ENCODE results near the gene ARRDC1. TPM values are rescaled to one million over a fixed set of nuclear protein-coding genes. Genes with fewer than 3 reads are reported as not detected.

Gene ARRDC1
- total and polyA plus RNA-seq, 2 donors from 2014 or later: 42.3 to 88.9 TPM

GRCh38 chr9:137606005-137606621 lies 627 bp downstream of the ARRDC1 start:
- H3K36me3 ChIP-seq (ENCODE audit: control insufficient read depth in 2 of 3, insufficient read depth in 3 of 3, low read length in 3 of 3): no peaks in the 10 kb centered on the region
- no peaks in the 10 kb centered on the region for H3K27me3 ChIP-seq (ENCODE audit: control insufficient read depth, insufficient read depth, low read length)
- TF ChIP-seq CTCF (IDR thresholded peaks at IDR 0.05; ENCODE audit: borderline replicate concordance, extremely low read depth, insufficient read depth): no peak
- H3K4me1 ChIP-seq (ENCODE audit: control insufficient read depth in 2 of 3, insufficient read depth in 2 of 3, low read depth in 1 of 3, low read length in 3 of 3): peaks cover 0 to 16% (median 13%) of the 10 kb centered on the region in 3 donors
- peak overlapping the region in 1 of 2 donors; percentile 71 for H3K27ac ChIP-seq (ENCODE audit: low read depth in 2 of 2, low read length in 2 of 2)
- peak overlapping the region in 2 of 3 donors; percentile 41 to 58 for H3K9ac ChIP-seq (ENCODE audit: low read length in 3 of 3)
- H3K4me3 ChIP-seq (ENCODE audit: low read length in 3 of 3): peak overlapping the region in 2 of 3 donors; percentile 61 to 63
- intact Hi-C loops (cut with DNase I): no loop called here
- DNase-seq (peak in 4 of 5 donors; percentile 22 to 84 (median 66)), FAIRE-seq (no peak)
- H3K9me3 ChIP-seq (ENCODE audit: control insufficient read depth in 2 of 3, insufficient read depth in 1 of 3, low read length in 3 of 3): no peaks in the 10 kb centered on the region

- H3K9me3 ChIP-seq (ENCODE audit: control insufficient read depth in 2 of 3, insufficient read depth in 1 of 3, low read length in 3 of 3): no peaks in the 10 kb centered on the region
- intact Hi-C loops (cut with DNase I): no loop called here
- H3K9ac ChIP-seq (ENCODE audit: low read length in 3 of 3): peak overlapping the region in 2 of 3 donors; percentile 41 to 58
- TF ChIP-seq CTCF (IDR thresholded peaks at IDR 0.05; ENCODE audit: borderline replicate concordance, extremely low read depth, insufficient read depth): no peak
- no peaks in the 10 kb centered on the region for H3K36me3 ChIP-seq (ENCODE audit: control insufficient read depth in 2 of 3, insufficient read depth in 3 of 3, low read length in 3 of 3)
- peaks cover 0 to 20% (median 13%) of the 10 kb centered on the region in 3 donors for H3K4me1 ChIP-seq (ENCODE audit: control insufficient read depth in 2 of 3, insufficient read depth in 2 of 3, low read depth in 1 of 3, low read length in 3 of 3)
- H3K4me3 ChIP-seq (ENCODE audit: low read length in 3 of 3): peak overlapping the region in 2 of 3 donors; percentile 61 to 63
- no peaks in the 10 kb centered on the region for H3K27me3 ChIP-seq (ENCODE audit: control insufficient read depth, insufficient read depth, low read length)
- H3K27ac ChIP-seq (ENCODE audit: low read depth in 2 of 2, low read length in 2 of 2): peak overlapping the region in 1 of 2 donors; percentile 71
- DNase-seq: peak in 1 of 5 donors; percentile 86
- no peak for FAIRE-seq
Observed at GRCh38 chr9:137606734-137607138, 1.2 kb downstream of the ARRDC1 start.

- no peaks in the 10 kb centered on the region for H3K36me3 ChIP-seq (ENCODE audit: control insufficient read depth in 2 of 3, insufficient read depth in 3 of 3, low read length in 3 of 3)
- H3K27ac ChIP-seq (ENCODE audit: low read depth in 2 of 2, low read length in 2 of 2): no peak overlapping the region
- H3K4me1 ChIP-seq (ENCODE audit: control insufficient read depth in 2 of 3, insufficient read depth in 2 of 3, low read depth in 1 of 3, low read length in 3 of 3): peaks cover 0 to 26% (median 13%) of the 10 kb centered on the region in 3 donors
- peak overlapping the region in 2 of 3 donors; percentile 24 to 58 for H3K9ac ChIP-seq (ENCODE audit: low read length in 3 of 3)
- H3K9me3 ChIP-seq (ENCODE audit: control insufficient read depth in 2 of 3, insufficient read depth in 1 of 3, low read length in 3 of 3): no peaks in the 10 kb centered on the region
- H3K27me3 ChIP-seq (ENCODE audit: control insufficient read depth, insufficient read depth, low read length): no peaks in the 10 kb centered on the region
- intact Hi-C loops (cut with DNase I): no loop called here
- no peak for TF ChIP-seq CTCF (IDR thresholded peaks at IDR 0.05; ENCODE audit: borderline replicate concordance, extremely low read depth, insufficient read depth)
- FAIRE-seq (no peak), DNase-seq (peak in 2 of 5 donors; percentile 63 to 78)
- H3K4me3 ChIP-seq (ENCODE audit: low read length in 3 of 3): peak overlapping the region in 2 of 3 donors; percentile 61 to 63
Observed at GRCh38 chr9:137607141-137607857, 1.8 kb downstream of the ARRDC1 start.
